Stimulated activated CD4-positive, alpha-beta T cell treated with anti-CD3 and anti-CD28 coated beads, Interleukin-1b, Interleukin-23, amount 100 ng/mL, for 24 hours (primary cell): ENCODE data around the gene CLASP2.
"Not testable (repeated sequence)": the region's sequence is repeated elsewhere in the genome, so short reads cannot be mapped to it uniquely, and the experiment has no call there.

ENCODE experiments used
- DNase-seq, 4 experiments: peaks; one replicate each; pipeline ENCODE4 v3.0.0-alpha.2; 2020; ENCODE audit warnings: low read depth in 4 of 4, low spot score in 1 of 4

CLASP2 gene

GRCh38 chr3:33690341-33690740 lies 27.7 kb downstream of the CLASP2 start:
- DNase-seq, result no peak

GRCh38 chr3:33687406-33688010 lies 30.5 kb downstream of the CLASP2 start:
- no peak for DNase-seq

- DNase-seq, result no peak
Observed at GRCh38 chr3:33682770-33683169, 35.3 kb downstream of the CLASP2 start.

GRCh38 chr3:33681667-33682066 lies 36.4 kb downstream of the CLASP2 start:
- DNase-seq, result no peak

GRCh38 chr3:33678073-33678472 lies 40.0 kb downstream of the CLASP2 start:
- no peak for DNase-seq

- DNase-seq, result not testable (repeated sequence)
Observed at GRCh38 chr3:33673436-33673835, 44.6 kb downstream of the CLASP2 start.

GRCh38 chr3:33668618-33669017 lies 49.4 kb downstream of the CLASP2 start:
- no peak for DNase-seq

GRCh38 chr3:33665294-33665693 lies 52.8 kb downstream of the CLASP2 start:
- no peak for DNase-seq

- DNase-seq, result no peak
Observed at GRCh38 chr3:33664195-33664594, 53.9 kb downstream of the CLASP2 start.

- no peak for DNase-seq
Observed at GRCh38 chr3:33663042-33663441, 55.0 kb downstream of the CLASP2 start.

- DNase-seq, result no peak
Observed at GRCh38 chr3:33659856-33660434, 58.1 kb downstream of the CLASP2 start.

GRCh38 chr3:33658991-33659848 lies 58.8 kb downstream of the CLASP2 start:
- DNase-seq, result no peak

GRCh38 chr3:33658621-33658990 lies 59.4 kb downstream of the CLASP2 start:
- no peak for DNase-seq

GRCh38 chr3:33658039-33658438 lies 60.0 kb downstream of the CLASP2 start:
- DNase-seq, result no peak

GRCh38 chr3:33652736-33653135 lies 65.3 kb downstream of the CLASP2 start:
- no peak for DNase-seq

GRCh38 chr3:33651101-33651500 lies 67.0 kb downstream of the CLASP2 start:
- DNase-seq, result not testable (repeated sequence)

- no peak for DNase-seq
Observed at GRCh38 chr3:33650495-33650894, 67.6 kb downstream of the CLASP2 start.

- no peak for DNase-seq
Observed at GRCh38 chr3:33648793-33649192, 69.3 kb downstream of the CLASP2 start.

- no peak for DNase-seq
Observed at GRCh38 chr3:33646406-33646805, 71.6 kb downstream of the CLASP2 start.

- no peak for DNase-seq
Observed at GRCh38 chr3:33645060-33645647, 72.9 kb downstream of the CLASP2 start.

GRCh38 chr3:33644582-33644981 lies 73.5 kb downstream of the CLASP2 start:
- no peak for DNase-seq

- DNase-seq, result no peak
Observed at GRCh38 chr3:33642806-33643205, 75.2 kb downstream of the CLASP2 start.
